Erythroblast (primary cell): ENCODE data around the gene PCDH15.

Experiments used
- GATA1 ChIP-seq: IDR thresholded peaks from 2 replicates; pipeline ENCODE4 v1.6.1; 2011; ENCODE audit warnings: low read depth, mild to moderate bottlenecking, control low read depth, low read length, moderate library complexity
- POLR2A ChIP-seq: IDR thresholded peaks from 2 replicates; pipeline ENCODE4 v1.6.1; 2011; ENCODE audit warnings: mild to moderate bottlenecking, low read length

DNA sequence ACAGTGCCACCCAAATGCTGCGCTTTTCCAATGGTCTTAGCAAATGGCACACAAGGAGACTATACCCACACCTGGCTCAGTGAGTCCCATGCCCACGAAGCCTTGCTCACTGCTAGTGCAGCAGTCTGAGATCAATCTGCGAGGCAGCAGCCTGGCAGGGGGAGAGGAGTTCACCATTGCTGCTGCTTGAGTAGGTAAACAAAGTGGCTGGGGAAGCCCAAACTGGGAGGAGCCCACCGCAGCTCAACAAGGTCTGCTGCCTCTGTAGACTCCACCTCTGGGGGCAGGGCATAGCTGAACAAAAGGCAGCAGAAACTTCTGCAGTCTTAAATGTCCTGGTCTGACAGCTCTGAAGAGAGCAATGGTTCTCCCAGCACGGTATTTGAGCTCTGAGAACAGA, 891.2 kb downstream of the PCDH15 start:
- no peak for TF ChIP-seq POLR2A
- no peak for TF ChIP-seq GATA1
